ENCODE measurements around the gene BRINP3.

DNA sequence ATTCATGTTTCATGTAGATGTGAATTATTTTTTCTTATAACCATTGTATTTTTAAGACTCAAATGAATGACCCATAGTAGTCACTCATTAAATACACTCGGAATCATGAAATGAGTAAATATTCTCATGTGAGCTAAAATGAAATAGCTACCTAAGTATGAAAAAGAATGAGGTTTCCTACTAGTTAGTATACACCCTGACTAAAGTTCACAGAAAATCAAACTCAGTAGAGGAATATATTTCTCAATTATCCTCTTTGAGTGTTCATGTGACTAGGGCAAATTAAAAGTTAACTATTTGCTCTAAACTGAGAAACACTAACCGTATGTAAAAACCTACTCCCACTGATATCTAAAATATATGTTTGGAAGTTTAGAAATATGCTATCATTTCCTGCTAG, 187.8 kb downstream of the BRINP3 start:
- no peak for TF ChIP-seq EP300 (IDR thresholded peaks at IDR 0.05)
- TF ChIP-seq POLR2A (IDR thresholded peaks at IDR 0.05; ENCODE audit: low read depth), result no peak
- TF ChIP-seq, protein P1, sequence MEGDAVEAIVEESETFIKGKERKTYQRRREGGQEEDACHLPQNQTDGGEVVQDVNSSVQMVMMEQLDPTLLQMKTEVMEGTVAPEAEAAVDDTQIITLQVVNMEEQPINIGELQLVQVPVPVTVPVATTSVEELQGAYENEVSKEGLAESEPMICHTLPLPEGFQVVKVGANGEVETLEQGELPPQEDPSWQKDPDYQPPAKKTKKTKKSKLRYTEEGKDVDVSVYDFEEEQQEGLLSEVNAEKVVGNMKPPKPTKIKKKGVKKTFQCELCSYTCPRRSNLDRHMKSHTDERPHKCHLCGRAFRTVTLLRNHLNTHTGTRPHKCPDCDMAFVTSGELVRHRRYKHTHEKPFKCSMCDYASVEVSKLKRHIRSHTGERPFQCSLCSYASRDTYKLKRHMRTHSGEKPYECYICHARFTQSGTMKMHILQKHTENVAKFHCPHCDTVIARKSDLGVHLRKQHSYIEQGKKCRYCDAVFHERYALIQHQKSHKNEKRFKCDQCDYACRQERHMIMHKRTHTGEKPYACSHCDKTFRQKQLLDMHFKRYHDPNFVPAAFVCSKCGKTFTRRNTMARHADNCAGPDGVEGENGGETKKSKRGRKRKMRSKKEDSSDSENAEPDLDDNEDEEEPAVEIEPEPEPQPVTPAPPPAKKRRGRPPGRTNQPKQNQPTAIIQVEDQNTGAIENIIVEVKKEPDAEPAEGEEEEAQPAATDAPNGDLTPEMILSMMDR (IDR thresholded peaks at IDR 0.05), result no peak

Measured in esophagus muscularis mucosa (tissue), 4 donors.